Dedifferentiated amniotic fluid mesenchymal stem cell (primary cell): ENCODE measurements around the gene GSAP.
"Not testable (repeated sequence)": the region's sequence is repeated elsewhere in the genome, so short reads cannot be mapped to it uniquely, and the experiment has no call there.

Experiments used
- DNase-seq: peaks from one replicate; pipeline ENCODE4 v3.0.0-alpha.2; 2016; ENCODE audit errors: extremely low spot score

Gene GSAP

DNA sequence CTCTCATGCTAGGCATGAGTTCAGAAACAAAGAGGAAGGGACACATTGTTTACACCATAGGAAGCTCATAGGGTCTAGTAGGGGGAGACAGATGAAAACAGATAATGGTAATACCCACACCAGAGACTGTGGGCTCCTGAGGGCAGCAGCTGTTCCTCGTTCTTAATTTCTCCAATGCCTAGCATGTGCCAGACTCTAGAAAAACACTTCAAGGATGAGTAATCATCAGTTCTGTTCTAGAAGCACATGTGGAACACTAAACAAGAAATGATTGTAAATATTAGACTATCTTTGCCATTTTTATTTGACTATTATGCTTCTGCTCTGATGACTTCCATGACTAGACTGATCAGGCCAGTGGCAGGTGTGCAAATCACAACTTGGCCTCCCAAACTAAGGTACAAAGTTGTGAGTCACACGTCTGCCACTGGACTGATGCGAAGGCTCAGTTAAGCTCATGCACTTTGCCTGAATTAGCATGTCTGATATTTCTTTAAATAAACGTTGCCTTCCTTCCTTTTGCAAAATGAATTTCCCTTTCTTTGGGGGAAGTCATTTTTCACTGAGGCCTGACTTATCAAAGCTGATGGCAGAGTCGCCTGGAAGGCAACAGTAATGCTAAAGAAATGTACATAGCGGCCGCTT is 127.4 kb downstream of the GSAP start:
- DNase-seq, result no peak

DNA sequence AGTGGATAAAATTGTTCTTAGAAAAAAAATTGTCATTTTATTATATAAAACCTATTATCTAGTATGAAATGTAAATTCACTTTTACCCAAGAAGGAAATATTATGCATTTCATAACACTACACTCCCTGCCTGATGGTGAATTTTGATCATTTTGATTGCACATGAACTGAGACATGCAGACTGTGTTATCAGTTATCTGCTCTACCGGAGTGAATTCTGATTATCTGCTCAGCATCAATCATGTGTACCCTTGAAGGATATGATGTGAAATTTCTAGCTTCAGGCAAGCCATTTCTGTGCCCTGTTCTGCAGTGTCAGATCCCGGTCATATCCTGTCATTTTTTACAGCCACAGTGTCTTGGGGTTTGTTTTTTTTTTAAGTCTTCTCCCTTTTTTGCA is 131.5 kb downstream of the GSAP start:
- no peak for DNase-seq

DNA sequence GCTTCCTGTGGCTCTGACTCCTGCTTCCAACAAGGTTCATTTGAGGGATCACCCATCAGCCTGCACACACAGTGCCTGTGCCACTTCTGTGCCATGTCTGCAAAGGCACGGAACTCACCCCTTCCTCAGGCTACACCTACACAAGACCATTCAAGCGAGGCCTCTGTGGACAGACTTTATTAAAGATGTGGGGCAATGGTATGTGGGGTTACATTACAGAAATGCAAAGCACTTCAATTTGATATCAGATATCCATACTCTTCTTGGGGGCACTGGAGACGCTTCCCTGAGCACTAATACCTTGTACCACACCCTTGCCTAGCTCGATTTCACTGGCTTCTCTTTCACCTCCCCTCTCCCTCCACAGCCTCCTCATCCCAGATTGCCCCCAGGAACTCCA is 132.1 kb downstream of the GSAP start:
- DNase-seq, result no peak

DNA sequence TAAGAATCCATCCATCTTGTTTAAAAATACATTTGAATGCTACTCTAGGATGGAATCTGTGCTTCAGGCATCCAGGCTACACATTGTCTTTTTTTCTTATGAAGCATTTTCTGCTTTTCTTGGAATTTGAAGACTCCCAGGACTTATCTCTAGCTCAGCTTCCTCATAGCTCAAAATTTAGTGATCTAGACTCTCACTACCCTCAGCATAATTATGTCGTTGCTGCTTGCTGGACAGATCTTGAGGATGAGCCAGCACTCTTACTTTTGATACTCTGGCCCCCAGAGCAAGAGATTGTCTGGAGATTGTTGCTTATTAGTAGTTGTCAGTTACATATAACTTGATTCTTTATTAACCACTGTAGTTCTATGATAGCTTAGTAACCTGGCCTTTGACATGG is 133.3 kb downstream of the GSAP start:
- DNase-seq, result no peak

DNA sequence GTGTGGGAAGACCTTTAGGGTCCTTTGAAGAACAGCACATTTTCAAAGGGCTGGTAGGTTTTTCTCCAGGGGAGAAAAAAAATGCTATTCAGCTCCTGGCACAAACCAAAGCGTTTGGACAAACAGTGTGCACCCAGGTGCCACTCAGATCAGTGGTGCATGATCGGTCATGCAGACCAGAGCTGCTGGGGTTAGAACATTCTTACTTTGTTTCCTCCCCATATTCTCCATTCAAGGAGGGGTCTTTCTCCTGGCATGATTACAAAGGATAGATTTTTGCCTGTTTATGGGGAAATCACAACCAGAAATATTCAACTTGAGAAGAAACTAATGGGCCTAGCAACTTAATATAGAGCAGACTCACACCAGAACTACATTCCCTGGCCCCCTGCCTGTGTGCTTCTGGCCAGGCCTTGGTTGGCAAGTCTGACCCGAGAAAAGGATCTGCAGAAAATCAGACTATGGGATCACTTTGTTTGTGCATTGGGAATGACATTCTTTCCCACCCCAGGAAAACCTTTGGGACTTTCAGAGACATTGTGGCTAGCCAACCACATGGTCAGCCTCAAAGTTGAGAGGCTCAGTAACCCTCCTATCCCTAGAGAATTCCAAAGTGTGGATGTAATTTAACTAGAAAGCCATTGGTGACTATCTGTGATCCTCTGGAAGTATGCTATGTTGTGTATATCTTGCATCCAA is 134.2 kb downstream of the GSAP start:
- DNase-seq, result no peak

DNA sequence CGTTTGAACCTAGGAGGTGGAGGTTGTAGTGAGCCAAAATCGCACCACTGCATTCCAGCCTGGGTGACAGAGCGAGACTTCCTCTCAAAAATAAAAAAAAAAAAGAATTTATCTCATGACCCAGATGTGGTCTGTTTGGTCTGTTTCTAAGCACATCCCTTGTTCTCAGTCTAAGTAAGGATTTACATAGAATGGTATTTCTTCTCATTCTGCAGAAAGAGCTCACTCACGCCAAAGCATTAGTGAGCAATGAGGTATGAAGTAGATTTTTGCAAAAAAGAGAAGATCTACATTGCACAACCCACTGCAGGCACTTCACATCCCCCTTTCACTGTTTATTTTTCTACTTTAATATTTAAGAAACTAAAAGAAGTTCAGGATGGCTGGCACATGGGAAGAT is 140.0 kb downstream of the GSAP start:
- DNase-seq, result no peak

DNA sequence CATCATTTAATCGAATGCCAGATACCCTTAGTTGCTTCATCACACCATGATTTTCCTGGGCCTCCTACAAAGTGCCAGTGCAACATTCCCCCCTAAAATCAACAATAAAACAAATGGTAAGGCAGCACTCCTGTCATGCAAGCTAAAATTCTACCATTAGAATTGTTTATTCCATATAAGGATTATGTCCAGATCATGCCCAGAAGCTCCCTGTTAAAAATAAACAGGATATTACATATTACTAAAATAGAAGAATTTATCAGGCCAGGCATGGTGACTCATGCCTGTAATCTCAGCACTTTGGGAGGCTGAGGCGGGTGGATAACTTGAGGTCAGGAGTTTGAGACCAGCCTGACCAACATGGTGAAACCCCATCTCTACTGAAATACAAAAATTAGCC is 140.5 kb downstream of the GSAP start:
- not testable (repeated sequence) for DNase-seq

DNA sequence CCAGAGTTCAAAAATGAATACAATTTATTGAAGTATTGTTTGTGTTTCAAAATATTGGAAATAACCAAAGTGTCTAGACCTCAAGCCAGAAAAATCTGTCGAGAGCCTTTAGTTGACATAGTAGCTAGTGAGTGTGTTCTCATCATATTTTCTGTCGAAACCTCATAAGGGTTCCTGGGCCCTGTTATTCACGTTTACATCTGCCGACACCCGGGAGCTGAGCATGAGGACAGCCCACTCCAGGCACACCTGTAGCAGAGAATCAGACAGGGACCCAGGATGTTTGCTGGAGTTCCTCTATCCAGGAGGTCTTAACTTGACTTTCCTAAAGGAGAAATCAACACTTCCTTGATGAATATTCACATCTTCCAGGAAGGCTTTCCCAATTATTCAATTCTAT is 144.4 kb downstream of the GSAP start:
- no peak for DNase-seq

DNA sequence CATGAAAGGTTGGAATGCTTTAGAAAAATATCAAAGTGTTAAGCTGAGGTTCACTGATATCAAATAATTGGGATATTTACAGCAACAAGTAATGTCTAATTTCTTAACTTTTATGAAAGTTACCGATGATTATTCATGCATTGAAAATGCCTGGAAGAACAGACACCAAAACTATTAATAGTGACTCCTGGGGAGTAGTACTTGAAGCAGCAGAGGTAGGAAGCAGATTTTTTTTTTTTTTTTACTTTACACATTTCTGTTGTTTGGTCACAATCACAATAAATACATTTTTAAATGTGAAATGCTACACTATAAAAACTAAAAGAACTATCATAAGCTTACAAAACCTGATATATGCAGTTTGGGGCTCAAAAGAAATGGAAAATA is 146.1 kb downstream of the GSAP start:
- DNase-seq, result no peak

DNA sequence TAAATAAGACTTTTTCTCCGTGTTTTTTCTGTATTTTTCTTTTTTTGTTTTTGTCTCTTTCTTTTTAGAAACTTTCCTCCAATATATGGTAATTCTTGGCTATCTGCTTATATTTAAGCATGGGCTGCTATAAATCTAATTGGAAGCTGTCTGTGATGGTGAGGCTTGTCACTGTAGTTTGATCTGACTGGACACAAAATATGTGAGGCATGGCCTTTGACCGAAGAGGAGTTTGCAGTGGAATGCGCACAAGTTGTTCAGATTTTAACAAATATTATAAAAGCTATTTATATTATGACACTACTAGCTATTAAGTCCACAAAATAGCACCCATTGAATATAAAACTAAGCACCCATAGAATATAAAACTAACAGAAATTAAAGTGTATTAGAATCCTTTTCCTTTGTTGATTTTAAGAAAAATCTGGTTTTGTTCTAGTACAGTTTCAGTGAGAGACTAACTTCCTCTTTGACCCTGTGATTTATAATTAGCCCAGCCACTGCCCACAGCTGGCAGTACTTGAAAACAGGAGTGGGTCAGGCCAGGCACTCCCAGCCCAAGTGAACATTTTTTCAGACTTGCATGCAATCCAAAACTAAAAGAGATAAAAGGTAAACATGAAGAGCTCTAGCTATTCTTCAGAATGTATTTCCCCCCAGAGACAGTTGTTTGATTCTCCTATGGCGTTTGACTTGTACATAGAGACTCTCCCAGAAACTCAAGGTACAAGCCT is 146.6 kb downstream of the GSAP start:
- DNase-seq, result no peak

DNA sequence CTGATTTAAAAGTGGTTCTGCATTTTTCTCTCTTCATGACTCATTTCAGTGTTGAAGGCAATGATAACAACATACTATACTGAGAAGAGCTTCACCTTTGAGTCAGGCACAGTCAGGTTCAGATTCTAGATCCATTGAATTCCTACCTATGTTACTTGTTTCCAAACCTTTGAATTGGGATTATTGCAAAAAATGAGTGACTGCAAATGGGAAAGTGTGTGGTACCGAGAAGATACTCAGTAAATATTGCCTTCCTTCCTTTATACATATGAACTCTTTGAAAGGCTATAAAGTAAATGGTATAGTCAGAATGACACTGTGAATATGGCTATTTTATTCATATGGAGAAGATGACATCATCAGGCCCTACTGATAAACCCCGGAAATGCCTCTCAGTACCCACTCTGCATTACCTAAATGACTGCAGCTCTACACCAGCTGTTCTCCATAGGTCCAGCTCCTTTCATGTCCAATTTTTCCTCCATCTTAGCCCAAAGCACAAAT is 149.8 kb downstream of the GSAP start:
- DNase-seq, result no peak

DNA sequence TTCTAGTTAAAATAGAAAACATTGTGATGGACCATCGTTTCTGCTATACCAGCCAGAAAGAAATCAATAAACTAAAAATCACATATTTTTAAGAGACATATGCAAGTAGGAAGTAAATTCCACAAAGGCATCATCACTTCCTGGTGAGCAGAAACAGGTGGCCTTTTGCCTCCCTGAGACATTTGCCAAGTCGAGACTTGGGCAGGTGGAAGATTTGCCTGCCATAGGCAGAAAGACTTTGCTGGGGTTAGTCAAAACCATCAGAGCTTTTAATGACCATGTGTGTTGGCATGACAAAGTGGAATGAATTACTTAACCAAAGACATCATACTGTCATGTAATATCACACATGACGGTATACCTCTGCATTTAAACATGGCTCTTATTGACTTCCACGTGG is 150.5 kb downstream of the GSAP start:
- no peak for DNase-seq

DNA sequence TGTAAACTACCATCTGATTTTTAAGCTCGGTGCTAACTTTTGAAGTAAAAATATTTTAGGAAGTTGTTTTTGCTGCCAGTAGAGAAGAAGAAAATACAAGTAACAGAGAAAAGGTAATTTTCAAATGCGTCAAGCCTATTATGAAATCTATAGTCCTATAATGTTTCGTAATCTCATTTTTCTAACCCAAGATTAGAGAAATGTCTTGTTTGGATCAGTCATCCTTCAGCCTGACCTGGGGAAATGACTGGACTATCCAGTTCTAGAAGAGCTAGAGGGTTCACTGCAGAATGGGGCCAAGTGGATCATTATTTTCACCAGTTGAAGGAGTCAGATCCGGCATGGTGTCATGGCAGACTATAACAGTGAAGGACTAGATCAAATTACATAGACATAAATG is 153.8 kb downstream of the GSAP start:
- no peak for DNase-seq
